ENCODE measurements around the gene TBX15.

TBX15 gene

DNA sequence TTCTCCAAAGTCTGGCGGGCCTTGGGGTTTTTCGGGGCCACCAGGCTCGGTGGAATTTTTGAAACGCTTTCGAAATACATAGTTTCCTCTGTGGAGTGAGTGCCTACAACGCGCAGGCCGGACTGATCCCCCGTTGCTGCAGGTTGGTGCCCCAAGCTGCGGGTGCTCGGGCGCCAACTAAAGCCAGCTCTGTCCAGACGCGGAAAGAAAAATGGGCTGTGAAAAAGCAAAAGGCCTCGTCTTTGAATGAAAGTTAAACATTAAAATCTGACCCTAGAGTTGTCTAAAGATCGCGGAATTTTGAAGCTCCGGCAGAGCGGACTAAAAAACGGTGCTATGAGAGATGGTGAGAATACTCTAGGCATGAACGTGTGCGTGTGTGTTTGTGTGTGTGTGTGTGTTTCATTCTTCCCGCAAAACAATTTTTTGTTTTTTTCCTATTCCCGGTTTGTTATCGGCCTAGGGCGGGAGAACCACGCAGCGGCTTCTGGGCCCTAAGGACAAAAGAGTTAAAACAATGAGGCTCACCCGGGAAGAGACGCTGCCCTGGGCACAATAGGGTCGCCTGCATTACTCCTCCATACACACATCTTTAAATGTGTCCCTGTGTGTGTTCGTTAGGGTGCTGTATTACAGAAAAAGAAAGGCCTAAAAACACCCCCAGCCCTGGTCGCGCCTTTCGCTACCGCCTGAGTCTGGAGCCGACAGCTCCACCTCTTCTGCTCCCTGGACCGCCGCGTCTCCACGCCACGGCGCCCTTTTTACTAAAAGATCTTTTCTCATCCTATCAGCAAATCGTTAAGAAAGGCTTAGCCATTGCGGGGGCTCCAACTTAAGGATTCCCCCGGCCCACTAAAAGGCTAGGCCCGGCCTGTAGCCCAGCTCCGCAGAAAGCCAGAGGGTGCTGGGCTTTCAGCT, 3.2 kb downstream of the TBX15 start:
- no peak for DNase-seq

DNA sequence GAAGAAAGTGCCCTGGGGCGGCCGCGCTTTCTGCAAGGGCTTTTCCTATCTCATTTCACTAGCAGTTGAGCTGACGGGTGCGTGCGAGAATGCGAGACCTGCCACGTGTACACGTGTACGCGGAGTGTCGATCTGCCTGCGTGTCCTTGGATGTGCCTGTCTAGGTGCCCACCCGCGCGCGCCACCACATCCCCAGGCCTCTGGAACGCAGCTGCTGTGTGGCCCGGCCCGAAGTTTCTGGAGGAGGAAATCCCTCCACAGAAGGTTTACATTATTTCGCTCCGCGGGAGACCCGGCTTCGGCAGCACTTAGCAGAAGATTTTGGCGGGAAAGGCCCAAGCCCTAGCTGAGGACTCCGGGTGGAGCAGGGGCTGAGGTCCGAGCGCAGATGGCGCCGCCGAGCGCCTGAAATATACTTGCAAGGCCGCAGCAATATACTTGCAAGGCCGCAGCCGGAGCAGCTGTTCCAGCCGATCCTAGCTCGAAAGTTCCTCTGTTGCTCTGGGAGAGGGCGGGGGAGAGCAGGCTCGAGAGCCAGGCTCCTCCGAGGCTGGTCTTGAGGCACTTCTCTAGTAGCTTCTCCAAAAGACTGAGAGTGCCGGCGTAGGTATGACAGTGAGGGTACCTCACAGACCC, 3.9 kb downstream of the TBX15 start:
- DNase-seq = no peak

DNA sequence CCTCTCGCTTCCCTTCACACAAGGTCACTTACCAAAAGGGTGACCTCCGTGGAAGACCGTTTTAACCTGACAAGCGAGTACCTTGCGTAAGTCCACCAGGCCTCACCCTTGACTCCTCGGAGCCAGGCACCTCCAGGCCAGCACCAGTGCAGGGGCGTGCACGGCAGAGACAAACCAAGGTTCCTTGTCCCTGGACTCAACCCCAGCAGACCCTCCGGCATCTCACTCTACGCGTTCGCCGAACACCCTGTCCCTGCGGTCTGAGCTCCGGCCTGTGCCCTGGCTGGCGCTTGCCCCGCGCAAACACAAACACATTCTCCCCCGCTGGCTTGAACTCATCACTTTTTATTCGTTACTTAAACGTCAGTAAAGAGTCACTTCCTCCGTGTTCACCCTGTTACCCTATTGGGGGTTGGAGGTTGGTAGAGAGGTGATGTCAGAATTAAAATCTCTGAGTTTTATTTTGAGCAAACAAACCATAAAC, 4.5 kb downstream of the TBX15 start:
- no peak for DNase-seq

DNA sequence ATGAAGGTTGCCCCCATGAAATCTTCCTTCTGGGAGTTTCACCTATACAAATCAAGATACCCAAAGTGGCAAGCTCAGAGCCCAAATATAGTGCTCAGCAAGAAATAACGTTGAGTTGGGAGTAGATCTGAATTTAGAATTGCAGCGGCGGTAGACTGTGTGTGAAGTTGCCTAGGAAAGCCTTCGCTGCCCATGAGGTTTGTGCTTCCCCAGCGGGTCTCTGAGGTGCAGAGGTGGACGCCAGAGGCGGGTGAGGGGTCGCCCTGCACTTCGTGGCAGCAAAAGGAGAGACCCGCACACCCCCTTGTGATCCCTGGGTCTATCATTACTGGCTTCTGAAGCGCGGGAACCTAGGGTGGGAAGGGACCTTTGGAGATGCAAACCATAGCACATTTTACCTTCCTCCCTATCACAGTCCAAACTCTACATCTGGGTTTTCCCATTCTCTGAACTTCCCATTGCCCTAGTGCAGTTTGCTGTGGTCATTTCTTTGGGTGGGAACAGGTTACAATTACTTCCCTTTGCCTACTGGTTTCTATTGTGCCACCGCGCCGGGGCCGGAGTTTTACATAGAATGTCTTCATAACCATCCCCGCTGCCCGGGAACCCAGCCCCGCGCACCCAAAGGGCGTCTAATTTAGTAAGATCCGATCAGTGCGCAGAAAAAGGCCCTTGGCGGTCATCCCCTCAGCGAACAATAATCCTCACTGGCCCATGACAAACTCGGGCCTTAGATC, 5.2 kb downstream of the TBX15 start:
- DNase-seq = no peak

DNA sequence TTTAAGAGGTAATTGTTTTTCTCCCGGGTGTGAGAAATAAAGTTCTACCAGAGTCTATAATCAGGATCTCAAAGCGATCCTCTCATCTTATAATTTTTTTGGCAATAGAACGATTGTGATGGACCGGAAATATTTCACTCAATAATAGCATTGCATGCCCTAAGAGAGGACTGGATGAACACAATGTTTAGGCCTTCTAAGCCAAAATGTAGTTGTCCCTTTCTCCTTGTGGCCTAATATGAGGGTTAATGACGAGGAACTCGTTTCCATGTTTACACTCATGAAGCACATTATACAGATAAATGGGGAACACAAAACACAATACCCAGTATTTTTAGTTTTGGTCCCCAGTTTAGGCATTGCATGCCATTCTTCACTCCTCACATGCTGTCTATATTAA, 5.9 kb downstream of the TBX15 start:
- DNase-seq = no peak

DNA sequence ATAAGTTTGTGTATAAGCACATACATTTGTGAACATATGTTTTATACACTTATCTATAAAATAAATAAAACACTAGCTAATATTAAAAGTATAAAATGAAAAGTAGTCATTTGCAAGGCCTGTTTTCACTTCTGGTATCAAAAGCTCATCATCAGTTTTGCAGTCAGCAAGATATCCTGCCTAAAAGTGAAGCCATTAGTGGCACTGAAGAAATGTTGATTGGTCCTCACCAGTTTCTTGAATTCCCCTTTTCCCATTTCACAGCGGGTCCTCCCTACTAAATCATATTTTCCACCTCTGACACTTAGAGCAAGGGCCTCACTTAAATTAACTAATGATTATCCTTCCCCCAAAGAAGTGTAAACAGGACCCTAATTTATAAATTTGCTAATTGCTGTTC, 6.7 kb downstream of the TBX15 start:
- DNase-seq = no peak

DNA sequence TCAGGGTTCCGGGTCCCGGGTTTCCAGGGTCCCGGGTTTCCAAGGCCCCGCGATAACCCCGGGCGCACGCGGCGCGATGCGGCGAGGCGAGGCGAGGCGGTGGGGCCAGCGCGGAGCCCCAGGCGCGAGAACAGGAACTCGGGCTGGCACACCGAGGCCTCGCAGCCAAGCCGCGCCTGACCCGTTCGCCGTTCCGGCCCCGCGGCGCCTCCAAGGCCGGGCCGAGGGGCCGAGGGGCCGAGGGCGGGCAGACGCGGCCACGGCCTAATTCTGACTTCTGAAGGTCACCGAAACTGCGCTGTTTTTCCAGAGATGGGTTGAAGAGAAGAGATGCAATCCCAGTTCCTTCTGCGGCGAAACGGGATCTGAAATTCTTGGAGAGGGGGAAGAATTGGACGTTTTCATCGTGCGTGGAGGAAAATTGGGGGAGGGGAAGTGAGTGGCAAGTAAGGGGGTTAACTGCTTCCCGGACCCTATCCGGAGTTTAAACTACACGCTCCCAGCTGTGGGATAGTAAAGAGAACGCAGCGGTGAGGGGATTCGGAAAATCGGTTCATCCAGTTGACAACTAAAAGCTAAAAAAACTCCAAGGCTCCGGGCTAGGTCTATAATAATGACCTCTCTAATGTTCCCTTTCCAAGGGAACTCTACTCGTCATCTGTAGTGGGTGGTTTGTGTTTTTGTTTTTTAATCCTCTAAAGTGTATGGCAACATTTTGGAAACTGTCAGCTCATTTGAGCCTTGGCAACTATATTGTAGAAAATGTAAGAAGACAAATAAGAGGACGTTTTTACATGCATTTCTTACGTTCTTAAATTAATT, 8.2 kb downstream of the TBX15 start:
- DNase-seq = no peak

DNA sequence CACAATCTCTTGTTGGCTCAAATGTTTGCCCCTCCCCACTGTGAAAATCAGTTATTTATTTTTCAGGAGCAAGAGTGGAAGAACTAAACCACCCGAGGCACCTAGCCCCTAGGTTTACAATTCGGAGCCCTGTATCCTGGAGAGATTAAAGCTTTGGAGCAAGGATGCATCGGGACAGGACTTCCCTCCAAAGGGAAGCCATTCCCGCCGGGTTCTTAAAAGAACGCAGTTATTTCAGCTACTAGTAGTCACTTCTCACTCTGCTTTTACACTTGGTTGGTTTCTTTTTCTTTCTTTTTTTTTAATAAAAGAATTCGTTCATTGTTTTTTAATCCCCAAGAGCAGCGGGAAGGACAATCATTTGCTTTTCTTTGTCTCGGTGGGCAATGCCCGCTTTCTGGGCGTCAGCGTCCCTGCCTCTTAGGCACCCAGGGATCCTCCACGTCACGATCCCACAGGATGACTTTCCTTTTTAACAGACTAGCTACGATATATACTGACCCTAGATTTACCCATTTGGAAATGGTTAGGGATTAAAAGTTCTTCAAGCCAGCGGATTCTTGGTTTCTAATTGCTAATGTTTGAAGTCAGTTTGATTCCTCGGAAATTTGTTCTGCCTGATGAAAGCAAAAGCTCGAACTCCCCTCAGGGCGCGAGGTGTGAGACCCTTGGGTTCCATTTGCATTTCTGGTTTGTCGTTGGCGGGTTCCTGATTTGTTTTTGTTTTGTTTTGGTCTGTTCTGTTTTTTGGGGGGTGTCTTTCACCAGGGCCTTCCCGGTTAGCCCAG, 9.0 kb downstream of the TBX15 start:
- DNase-seq = no peak

DNA sequence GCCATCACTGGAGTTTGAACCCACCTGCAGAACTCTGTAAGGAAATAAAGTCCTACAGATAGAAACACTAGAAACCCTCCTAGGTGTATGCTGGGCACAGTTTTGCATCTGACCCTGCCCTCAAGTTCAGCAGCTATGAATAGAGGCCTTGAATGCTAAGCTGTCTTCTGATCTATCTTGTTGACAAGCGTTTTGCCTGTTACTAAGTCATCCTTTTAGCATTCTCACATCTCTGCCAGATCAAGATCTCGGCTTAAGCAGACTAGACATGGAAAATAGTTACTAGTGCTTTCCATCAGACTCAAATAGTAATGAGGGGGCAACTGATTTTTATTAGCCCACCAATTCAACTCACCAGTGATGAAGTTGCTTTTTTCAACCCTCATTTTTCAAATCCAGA, 10.5 kb downstream of the TBX15 start:
- no peak for DNase-seq

DNA sequence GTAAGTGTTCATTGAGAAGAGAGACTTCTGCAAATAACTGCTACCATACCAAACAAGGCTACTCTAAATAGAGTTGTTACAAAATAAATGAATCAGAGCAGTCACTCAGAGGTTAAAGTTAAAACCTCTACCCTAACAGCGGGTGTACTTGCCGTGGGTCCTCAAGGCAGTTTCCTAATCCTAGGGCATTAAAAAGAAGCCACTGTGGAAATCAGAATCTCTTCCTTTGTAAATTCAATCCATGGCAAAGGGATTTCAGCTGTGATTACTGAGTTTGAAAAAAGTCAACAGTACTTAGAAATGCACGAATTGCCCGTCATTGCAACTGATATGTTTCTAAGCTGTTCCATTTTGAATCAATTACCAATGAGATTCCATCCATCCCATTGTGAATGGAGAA, 13.5 kb downstream of the TBX15 start:
- no peak for DNase-seq

DNA sequence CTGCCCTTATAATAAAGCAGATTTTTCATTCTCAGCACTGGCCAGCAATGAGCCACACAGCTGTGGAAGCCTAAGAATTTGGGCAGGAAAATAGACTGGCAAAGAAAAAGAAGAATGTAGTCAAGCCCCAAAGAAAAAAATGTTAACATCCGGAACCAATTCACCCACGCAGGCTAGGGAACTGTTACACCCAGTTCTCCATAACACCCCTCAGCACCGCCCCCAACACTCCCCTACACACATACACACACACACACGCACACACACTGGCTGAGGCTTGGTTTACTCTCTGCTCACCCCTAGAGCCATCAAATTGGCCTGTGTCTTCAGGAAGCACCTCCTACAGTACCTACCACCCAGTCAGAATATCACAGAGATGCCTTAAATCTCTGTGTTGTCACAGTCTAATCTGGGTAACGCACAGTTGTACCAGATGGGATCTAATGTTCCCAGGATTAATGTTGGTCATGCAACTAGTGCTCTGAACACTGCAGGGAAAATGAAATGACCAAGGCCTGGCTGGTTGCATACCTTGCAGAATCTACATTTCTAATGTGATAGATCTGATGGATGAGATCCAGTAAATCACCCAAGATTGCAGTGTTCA, 14.5 kb downstream of the TBX15 start:
- DNase-seq = no peak

DNA sequence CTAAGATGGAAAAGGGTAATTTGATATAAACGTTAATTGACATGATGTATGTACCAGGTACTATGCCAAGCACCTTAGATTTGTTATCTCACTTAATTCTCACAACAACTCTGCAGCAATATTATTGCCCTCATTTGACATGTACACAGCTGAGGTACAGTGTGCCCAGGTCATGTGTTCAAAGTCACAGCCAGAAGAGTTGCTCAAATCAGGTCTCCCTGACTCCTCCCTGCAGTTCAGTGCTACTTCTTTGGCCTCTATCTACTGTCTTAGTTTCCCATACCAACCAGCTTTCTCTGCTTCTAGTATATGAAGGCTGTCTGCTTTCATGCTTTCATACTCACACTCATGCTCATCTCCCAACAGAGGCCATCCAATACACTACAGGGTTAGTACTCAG, 15.1 kb downstream of the TBX15 start:
- DNase-seq = no peak

DNA sequence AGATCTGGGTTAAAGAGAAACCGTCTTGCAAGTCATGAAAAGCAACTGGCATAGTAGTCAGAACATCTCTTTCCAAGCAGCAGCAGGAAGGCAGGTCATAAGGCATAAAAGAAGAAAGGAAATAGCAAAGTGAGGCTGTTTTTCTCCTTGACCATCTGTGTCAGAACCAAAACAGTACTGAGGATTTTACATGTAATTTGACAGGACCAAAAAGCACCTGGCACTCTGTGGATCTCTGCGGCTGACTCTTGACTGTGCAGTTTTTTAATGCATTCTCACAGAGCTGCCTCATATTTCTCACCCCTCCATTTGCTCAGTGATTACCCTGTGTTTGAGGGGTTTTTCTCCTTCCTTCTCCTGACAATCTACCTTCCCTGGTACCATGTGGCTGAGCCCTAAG, 17.7 kb downstream of the TBX15 start:
- no peak for DNase-seq

DNA sequence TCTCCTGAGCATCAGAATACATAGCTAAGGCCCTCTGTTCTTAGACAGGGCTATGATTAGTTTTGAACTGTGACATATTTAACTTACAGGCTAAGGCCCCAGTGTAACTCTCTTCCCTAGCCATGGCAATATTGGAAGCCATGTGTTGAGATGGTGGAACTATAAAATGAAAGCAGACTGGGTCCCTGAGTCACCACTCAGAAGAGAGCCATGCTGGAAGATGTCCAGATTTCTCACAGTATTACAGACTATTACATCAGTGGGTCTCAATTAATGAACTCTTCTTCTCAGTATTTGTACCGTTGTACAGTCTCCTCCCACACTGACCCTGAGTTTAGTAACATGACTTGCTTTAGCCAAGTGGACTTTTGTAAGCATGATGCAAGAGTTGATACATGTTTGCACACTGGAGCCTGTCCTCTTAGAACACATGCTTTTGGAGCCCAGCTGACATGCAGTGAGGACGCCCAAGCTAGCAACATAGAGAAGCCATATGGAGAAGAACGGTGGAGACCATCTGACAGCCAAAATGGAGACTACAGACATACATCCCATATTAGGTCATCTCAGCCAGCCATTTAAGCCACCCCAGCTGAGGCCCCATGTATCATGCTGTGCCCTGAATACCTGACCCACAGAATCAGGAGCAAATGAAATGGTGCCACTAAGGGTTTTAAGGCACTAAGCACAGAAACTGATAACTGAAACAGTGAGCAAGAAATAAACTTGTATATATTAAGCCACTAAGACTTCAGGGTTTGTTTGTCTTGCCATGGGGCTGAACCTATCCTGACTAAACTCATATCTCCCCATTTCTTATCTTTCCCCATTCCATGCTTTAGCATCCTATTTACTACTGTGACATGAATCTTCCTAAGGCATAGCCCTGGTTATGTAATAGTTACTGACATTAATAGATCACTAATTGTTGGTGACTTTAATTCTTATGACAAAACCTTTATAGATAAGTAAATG, 24.4 kb downstream of the TBX15 start:
- no peak for DNase-seq

DNA sequence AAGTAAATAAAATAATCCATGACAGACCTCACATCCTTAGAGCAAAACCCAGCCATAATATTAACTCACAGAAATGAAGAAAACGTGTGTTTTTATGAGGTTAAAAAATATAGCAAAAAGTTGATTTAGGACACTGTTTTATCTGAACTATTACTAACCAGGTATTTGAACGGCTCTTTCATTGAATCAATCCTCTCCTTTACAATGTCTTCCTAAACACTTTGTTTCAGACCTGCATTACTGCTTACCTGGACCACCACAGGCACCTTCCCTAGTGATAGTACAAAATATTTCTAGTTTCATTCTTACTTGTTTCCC, 25.0 kb downstream of the TBX15 start:
- DNase-seq = no peak

DNA sequence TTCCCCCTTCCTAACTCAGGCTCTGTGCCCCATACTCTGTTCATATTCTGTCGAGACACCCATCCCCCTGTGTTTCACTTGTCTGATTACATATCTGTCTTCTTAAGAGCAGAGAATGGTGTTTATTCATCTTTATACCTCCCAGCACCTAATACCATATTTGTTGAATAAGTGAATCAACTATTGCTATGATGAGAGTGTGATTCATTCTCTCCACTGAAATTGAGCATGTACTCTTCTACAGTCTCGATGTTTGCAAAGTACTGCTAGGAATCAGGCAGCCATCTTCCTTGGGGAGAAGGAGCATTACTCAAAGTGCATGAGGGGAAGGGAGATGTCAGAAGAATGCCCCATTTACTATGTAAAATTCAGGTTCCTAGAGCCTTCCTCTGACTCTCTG, 27.0 kb downstream of the TBX15 start:
- DNase-seq = no peak

DNA sequence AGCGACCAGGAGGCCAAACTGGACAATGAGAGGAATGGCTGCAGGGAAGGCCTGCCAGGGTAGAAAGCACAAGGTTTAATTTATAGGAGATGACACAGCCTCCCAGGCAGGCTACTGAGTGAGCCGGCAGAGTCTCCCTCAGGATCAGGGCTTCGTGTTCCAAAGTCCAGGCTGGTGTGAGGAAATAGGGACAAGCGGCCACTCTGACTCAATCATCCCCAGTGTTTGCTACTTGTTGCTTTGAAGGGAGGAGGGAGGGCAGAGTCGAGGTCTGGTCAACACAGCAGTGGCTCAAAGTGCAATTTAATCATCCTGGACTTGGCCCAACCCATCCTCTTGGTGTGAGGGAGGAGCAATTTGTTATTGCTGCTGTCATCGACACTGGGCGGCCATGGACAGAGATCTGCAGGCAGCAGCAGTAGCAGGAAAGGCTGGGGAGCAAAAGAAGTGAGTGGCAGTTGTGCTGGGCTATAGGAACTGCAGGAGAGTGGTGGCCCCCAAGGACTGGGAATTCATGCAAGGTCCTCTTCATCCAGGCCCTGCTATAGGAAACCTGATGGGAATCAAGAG, 27.5 kb downstream of the TBX15 start:
- no peak for DNase-seq

DNA sequence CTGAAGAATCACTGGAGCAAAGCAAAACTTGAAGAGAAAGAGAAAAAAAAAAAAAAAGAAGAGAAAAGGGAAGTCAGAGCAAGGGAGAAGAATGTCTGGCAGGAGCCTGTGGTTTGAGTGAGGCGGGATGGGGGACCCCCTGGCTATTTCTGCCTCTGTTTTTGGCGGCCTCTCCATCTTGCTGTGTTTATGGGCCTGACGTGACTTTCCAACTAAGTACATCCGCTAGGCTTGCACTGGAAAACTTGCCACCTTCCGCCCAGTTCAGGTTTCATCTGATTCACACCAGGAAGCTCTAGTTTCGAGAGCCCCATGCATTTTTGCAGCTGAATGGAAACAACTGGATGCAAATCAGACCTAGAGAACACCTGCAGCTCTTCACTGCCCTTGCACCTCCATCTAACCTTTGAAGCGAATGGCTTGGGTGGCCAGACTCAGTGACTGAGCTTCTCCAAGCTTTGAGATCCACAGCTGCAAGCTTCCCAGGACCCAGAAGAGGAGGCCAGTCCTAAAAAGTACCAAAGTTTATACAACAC, 28.0 kb downstream of the TBX15 start:
- no peak for DNase-seq

DNA sequence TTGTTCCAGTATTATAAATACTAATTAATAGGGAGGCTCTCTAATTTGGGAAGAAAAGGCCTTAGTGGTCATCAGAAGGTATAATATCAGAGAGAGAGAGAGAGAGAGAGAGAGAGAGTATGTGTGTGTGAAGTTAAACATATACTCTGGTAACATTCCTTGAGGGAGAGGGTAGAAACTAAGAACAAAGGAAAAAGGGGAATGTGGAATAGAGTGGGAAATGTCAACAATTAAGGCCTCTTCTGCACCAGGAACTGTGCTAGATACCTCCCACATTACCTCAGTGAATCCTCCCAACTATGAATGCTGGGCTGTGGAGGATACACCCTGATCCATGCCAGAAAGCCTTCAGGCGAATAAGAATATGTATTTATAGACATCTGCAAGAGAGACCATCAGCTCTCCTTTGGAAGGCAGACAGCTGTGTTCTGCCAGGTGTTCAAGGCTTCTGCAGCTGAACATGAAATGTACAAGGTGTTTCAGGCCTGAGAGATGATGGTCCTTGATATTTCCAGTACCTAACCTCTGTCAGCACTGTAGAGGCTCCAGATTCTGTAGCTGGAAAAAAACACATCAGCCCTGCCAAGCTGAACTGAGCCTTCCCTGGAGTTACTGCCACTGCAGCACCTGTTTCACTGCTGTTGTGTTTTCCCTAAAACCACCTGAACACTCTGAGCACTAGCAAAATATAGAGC, 29.1 kb downstream of the TBX15 start:
- no peak for DNase-seq

Data from cortex of kidney (tissue), 1 donor.